Fibroblast of lung (primary cell): ENCODE results near the gene DHDH.

ENCODE experiments used
- CTCF ChIP-seq, 2 donors: IDR thresholded peaks in 1 of 2; conservative IDR thresholded peaks in 1 of 2; 1 replicate in 1 of 2; 2 replicates in 1 of 2; pipeline ENCODE4 v1.5.1; 2011 to 2012; ENCODE audit warnings: low read length in 2 of 2, control low read depth in 1 of 2, inconsistent platforms in 1 of 2, low read depth in 1 of 2, mild to moderate bottlenecking in 1 of 2
- EZH2 ChIP-seq: IDR thresholded peaks from 2 replicates; pipeline ENCODE4 v1.5.1; 2012; ENCODE audit warnings: low read length, control low read depth, mild to moderate bottlenecking; ENCODE audit errors: missing control alignments

GRCh38 chr19:48969276-48970138 lies 36.0 kb downstream of the DHDH start:
- TF ChIP-seq CTCF (conservative IDR thresholded peaks at IDR 0.05 in 1 of 2, IDR thresholded peaks at IDR 0.05 in 1 of 2; ENCODE audit: low read depth in 1 of 2, low read length in 2 of 2), result no peak
- TF ChIP-seq EZH2, result no peak
